Psoas muscle (tissue), 8 donors: ENCODE results near the gene APOL3. TPM values are rescaled to one million over a fixed set of nuclear protein-coding genes. Genes with fewer than 3 reads are reported as not detected.
"Not testable (repeated sequence)": the region's sequence is repeated elsewhere in the genome, so short reads cannot be mapped to it uniquely, and the experiment has no call there.

Source experiments
- ATAC-seq, 4 donors: fragments of 200-7000 bp; cut with Tn5 transposase; one replicate each; pipeline ENCODE4 v1.9.1; 2020; ENCODE audit warnings: moderate library complexity in 3 of 4, mild to moderate bottlenecking in 2 of 4
- DNase-seq, 2 donors: peaks; one replicate each; pipeline ENCODE4 v3.0.0-alpha.2; 2020
- H3K27ac ChIP-seq: fragments of 200-600 bp; one replicate; pipeline ENCODE4 v1.8.0; 2022
- H3K27me3 ChIP-seq, 3 donors: fragments of 200-600 bp in 1 of 3; one replicate each; pipeline versions ENCODE4 v1.6.1 to v1.8.0; 2013 to 2022; ENCODE audit warnings: low read length in 2 of 3, mild to moderate bottlenecking in 2 of 3, moderate library complexity in 1 of 3; ENCODE audit not compliant: insufficient read depth in 3 of 3
- H3K36me3 ChIP-seq, 2 donors: fragments of 200-600 bp in 1 of 2; one replicate each; pipeline versions ENCODE4 v1.6.1 to v1.8.0; 2013 to 2022; ENCODE audit warnings: low read depth in 1 of 2, mild to moderate bottlenecking in 1 of 2, moderate library complexity in 1 of 2; ENCODE audit not compliant: insufficient read depth in 1 of 2
- H3K4me1 ChIP-seq: fragments of 200-600 bp; one replicate; pipeline ENCODE4 v1.8.0; 2022
- H3K4me3 ChIP-seq: fragments of 200-600 bp; one replicate; pipeline ENCODE4 v1.8.0; 2022; ENCODE audit warnings: mild to moderate bottlenecking
- H3K9me3 ChIP-seq: fragments of 200-600 bp; one replicate; pipeline ENCODE4 v1.8.0; 2022
- WGBS, 3 donors: extraction: QIAGEN DNeasy Blood & Tissue Kit; methylation state at CpG; one replicate each; pipeline versions ENCODE4 v1.1.6 to v1.1.7; 2013; 5-methylcytosine and 5-hydroxymethylcytosine counted together
- intact Hi-C, 2 donors: fragments of 100-400 bp; cut with DNase I; formaldehyde crosslinking; loops; one replicate each; pipeline versions ENCODE4 v1.11.0 to v1.14.2; 2022
- polyA plus RNA-seq, 3 donors: library from polyadenylated mRNA; stranded (reverse); fragments of 200-250 nt; gene quantifications; one replicate each; pipeline ENCODE4 v1.2.3, GENCODE V29; 2013
- total RNA-seq, 4 donors: library from RNA; stranded (reverse); fragmentation: NEBNext Ultra II Directional in 2 of 4; extraction: Animal tissue kit (Norgen Biotek cat#: 25700) in 2 of 4; gene quantifications; one replicate each; pipeline versions ENCODE4 v1.2.1 to v1.2.4, GENCODE V29; 2021 to 2023
- TF ChIP-seq, protein P1 (sequence below): fragments of 200-600 bp; IDR thresholded peaks from one replicate; pipeline ENCODE4 v1.8.0; 2022; ENCODE audit warnings: antibody characterized with exemption
- donor health status: healthy with polysubstance abuse.
- donor health status: DM: no; HTN: no; CAD: no; lungs with moderate emphysema.
- donor health status: Bipolar disorder and iron deficiency.
- donor health status: healthy.
- donor health status: DM: yes; HTN: yes; CAD: no.
- donor health status: DM: no; HTN: no; CAD: no.
- donor health status: DM: no; HTN: no; CAD: no.
- donor health status: DM: yes; HTN: yes; CAD: no.

Gene APOL3
- total and polyA plus RNA-seq, 7 donors: 11.1 to 24.1 (median 15.3) TPM

DNA sequence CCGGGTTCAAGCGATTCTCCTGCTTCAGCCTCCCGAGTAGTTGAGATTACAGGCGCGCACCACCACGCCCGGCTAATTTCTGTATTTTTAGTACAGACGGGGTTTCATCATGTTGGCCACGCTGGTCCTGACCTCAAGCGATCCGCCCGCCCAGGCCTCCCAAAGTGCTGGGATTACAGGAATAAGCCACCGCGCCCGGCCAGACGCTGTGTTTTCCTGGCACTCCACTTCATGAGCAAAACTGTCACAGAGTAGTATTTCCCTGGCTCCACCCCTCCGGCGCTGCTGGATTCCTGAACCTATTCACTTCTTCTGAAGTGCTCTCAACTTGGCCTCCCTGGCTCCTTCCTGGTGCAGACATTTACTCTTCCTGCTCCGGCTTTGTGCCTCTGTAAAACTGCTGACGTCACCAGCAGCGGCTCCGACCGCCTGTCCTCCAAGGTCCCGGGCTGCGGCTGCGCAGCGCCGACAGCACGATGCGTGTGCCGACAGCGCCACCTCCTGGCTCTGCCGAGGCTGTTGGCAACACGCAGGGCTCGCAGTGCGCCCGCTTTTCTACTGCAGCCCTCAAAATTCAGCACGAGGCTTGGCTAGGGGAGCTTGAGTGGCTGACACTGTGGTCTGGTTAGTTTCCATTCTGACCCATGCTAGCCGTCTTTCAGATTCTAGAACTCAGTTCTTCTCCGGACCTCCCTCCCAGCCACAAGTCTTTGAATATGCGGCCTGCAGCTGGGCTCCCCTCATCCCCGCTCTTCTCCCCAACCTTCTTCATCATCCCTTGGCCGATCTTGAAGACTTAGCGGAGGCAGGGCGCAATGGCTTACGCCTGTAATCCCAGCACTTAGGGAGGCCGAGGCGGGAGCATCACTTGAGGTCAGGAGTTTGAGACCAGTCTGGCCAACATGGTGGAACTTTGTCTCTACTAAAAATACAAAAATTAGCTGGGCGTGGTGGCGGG is 36.6 kb downstream of the APOL3 start:
- TF ChIP-seq, protein P1, sequence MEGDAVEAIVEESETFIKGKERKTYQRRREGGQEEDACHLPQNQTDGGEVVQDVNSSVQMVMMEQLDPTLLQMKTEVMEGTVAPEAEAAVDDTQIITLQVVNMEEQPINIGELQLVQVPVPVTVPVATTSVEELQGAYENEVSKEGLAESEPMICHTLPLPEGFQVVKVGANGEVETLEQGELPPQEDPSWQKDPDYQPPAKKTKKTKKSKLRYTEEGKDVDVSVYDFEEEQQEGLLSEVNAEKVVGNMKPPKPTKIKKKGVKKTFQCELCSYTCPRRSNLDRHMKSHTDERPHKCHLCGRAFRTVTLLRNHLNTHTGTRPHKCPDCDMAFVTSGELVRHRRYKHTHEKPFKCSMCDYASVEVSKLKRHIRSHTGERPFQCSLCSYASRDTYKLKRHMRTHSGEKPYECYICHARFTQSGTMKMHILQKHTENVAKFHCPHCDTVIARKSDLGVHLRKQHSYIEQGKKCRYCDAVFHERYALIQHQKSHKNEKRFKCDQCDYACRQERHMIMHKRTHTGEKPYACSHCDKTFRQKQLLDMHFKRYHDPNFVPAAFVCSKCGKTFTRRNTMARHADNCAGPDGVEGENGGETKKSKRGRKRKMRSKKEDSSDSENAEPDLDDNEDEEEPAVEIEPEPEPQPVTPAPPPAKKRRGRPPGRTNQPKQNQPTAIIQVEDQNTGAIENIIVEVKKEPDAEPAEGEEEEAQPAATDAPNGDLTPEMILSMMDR: peak; percentile 99
- WGBS, 3 donors: 24 to 26% (median 24%) methylated on average over 50 of the region's 50 CpGs
- Histone ChIP-seq H3K27ac (peak overlapping the region; percentile 90), H3K4me1 (no peaks in the 10 kb centered on the region), H3K27me3 (no peaks in the 10 kb centered on the region), H3K9me3 (no peaks in the 10 kb centered on the region), H3K36me3 (no peaks in the 10 kb centered on the region), H3K4me3 (peak overlapping the region; percentile 60)
- DNase-seq (peak; percentile 93 to 97), ATAC-seq (peak; percentile 96 to 98 (median 96))
- intact Hi-C loops: loop anchor here (1.0 to 10.0 kb wide), 8 partner anchors 57 to 689 kb away; no protein-coding TSS in a partner anchor

DNA sequence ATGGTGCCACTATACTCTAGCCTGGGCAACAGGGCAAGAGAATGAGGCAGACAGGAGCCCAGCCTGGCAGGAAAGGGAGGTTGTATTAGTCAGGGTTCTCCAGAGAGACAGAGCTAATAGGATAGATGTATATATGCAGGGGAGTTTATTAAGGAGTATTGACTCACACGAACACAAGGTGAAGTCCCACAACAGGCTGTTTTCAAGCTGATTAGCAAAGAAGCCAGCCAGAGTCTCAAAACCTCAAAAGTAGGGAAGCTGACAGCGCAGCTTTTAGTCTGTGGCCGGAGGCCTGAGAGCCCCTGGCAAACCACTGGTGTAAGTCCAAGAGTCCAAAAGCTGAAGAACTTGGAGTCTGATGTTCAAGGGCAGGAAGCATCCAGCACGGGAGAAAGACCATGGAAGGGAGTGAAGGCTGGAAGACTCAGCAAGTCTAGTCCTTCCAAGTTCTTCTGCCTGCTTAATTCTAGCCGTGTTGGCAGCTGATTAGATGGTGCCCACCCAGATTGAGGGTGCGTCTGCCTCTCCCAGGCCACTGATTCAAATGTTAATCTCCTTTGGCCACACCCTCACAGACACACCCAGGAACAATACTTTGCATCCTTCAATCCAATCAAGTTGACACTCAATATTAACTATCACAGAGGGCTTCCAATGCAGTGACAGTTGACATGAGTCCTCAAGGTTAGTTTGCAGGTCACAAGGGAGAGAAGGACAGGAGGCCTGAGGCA is 39.8 kb downstream of the APOL3 start:
- not testable (repeated sequence) for ATAC-seq, H3K9me3 ChIP-seq, DNase-seq, H3K36me3 ChIP-seq, H3K4me1 ChIP-seq, H3K27ac ChIP-seq, H3K27me3 ChIP-seq, H3K4me3 ChIP-seq
- WGBS, 3 donors: 63 to 70% (median 68%) methylated on average over 6 of the region's 6 CpGs
- intact Hi-C loops: loop anchor here (5.0 to 10.0 kb wide), 4 partner anchors 53 to 686 kb away; no protein-coding TSS in a partner anchor

DNA sequence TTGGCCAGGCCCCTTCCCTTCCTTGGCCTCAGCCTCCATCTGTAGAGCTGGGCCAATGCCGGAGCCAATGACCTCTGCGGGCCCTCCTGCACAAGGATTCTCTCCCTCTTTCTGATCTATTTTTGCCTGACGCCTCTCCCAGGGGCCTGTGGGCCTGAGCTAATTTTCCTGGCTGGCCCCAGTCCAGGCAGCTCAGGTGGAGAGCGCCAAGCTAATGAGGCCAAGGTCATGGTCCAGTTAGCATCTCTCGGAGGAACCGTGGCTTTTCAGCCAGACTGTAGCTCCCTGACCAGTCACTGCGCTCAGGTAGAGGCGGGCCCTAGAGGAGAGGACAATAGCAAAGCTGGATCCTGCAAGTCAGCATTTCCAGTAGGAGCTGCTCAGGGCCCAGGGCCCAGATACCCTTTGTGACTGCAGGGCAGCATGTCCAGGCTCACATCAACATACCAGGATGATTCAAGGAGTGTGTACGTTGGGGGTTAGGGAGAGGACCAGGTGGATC is 43.5 kb downstream of the APOL3 start:
- Histone ChIP-seq H3K27me3 (no peaks in the 10 kb centered on the region), H3K4me3 (no peak overlapping the region), H3K36me3 (no peaks in the 10 kb centered on the region), H3K27ac (no peak overlapping the region), H3K9me3 (no peaks in the 10 kb centered on the region), H3K4me1 (no peaks in the 10 kb centered on the region)
- TF ChIP-seq, protein P1: no peak
- DNase-seq (no peak), ATAC-seq (no peak)
- 54 to 65% (median 65%) methylated on average over 9 of the region's 9 CpGs for WGBS, 3 donors
- intact Hi-C loops: no loop called here

DNA sequence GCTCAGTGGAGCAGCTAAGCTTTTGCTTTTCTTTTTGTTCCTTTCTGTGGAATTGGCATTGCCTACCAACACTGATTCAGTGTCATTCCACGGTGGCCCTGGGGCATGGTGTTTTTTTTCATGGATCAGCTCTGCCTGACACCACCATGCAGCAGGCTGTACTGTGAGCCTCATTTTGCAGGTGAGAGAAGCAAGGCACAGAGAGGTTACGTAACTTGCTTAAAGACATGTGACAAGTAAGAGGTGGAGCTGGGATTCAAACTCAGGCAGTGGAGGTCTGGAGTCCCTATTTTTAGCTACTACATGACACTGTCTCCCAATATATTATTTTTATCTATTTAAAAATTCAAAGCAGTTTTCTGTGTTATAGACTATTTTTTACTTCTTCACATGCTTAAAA is 44.4 kb downstream of the APOL3 start:
- no peaks in the 10 kb centered on the region for H3K27me3 ChIP-seq
- WGBS, 3 donors: 66 to 79% (median 73%) methylated on average over 2 of the region's 2 CpGs
- no peak for ATAC-seq

More for the DNA sequence above, 44.4 kb downstream of the APOL3 start:
- H3K9me3 ChIP-seq: no peaks in the 10 kb centered on the region
- H3K4me1 ChIP-seq: no peaks in the 10 kb centered on the region
- H3K27ac ChIP-seq: no peak overlapping the region
- no peak overlapping the region for H3K4me3 ChIP-seq
- intact Hi-C loops: no loop called here
- TF ChIP-seq, protein P1: no peak
- DNase-seq: no peak
- H3K36me3 ChIP-seq: no peaks in the 10 kb centered on the region
